NAMALWA (cell line): Measurements from ENCODE around the gene CUEDC1.

ENCODE experiments used
- DNase-seq: peaks from one replicate; pipeline ENCODE4 v3.0.0-alpha.2; 2015; ENCODE audit warnings: low spot score

Gene CUEDC1

GRCh38 chr17:57894848-57895247 is 60.4 kb downstream of the CUEDC1 start:
- no peak for DNase-seq

GRCh38 chr17:57892820-57893595 is 62.2 kb downstream of the CUEDC1 start:
- no peak for DNase-seq

DNA sequence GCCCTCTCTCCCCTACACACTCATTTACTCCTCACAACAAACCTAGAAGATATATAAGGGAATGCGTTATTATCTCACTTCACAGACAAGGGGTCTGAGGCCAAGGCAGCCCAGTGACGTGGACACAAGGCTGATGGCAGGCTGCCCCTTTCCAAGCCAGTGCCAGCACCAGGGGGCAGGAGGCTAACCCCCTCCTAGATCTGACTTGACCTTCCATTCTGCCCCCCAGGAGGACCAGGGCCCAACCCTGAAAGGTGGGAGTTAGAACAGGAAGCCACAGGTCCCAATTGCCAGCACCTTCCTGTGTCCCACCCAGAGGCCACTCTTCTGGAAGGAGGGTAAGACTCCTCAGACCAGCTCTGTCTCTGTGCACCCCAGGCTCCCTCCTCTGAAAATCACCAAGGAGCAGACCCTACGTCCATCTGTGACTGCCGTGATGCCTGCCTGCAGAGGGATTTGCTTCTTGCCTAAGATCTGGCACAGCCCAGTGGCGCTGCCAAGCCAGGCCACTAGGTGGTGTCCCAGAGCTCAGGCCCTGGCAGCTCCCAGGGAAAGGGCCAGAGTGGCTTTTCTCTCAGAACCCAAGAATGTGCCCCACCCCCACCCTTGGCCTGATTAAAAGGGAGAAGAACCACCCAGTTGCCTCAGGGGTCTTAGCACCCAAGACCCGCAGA is 62.9 kb downstream of the CUEDC1 start:
- DNase-seq: peak; percentile 79

DNA sequence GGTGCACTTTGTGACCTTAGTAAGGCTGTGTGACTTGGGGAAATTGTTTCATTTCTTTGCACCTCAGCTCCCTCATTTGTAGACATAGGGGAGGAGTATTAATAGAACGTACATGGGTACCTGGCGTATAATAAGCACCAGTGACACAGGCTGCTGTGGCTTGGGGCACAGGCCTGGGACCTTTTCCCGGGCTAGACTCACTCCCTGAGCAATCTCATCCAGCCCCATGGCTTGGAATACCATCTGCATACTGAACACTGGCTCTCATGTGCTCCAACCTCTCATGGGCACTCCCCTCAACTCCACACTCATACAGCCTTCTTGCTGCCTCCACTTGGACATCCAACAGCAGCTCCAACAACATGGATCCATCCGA is 64.4 kb downstream of the CUEDC1 start:
- DNase-seq: no peak

- DNase-seq: no peak
Measured at GRCh38 chr17:57889892-57890856, 65.0 kb downstream of the CUEDC1 start.

GRCh38 chr17:57889252-57889651 is 66.0 kb downstream of the CUEDC1 start:
- DNase-seq: no peak

- no peak for DNase-seq
Measured at GRCh38 chr17:57888311-57889216, 66.6 kb downstream of the CUEDC1 start.

GRCh38 chr17:57887161-57887560 is 68.1 kb downstream of the CUEDC1 start:
- DNase-seq: no peak

DNA sequence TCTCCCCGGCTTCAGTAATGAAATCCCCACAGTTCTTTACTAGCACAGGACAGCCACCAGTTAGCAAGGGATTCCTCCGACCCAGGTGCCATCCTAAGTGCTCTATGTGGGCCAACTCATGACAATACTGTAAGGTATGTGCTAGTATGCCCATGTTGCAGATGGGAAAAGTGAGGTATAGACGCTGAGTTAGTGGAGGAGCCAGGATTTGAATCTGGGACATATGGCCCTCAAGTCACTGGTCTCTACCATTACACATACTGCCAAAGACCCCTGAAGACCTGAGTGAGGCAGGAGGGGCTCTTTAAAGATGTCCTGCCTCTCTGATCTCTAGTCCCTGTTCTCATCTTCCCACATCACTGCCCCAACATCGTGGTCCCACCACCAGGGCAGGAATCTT is 69.2 kb downstream of the CUEDC1 start:
- no peak for DNase-seq

GRCh38 chr17:57885148-57885915 is 69.9 kb downstream of the CUEDC1 start:
- DNase-seq: no peak

- DNase-seq: no peak
Measured at GRCh38 chr17:57881783-57882351, 73.3 kb downstream of the CUEDC1 start.

- DNase-seq: no peak
Measured at GRCh38 chr17:57881143-57881542, 74.1 kb downstream of the CUEDC1 start.

GRCh38 chr17:57880086-57880456 is 75.1 kb downstream of the CUEDC1 start:
- no peak for DNase-seq

DNA sequence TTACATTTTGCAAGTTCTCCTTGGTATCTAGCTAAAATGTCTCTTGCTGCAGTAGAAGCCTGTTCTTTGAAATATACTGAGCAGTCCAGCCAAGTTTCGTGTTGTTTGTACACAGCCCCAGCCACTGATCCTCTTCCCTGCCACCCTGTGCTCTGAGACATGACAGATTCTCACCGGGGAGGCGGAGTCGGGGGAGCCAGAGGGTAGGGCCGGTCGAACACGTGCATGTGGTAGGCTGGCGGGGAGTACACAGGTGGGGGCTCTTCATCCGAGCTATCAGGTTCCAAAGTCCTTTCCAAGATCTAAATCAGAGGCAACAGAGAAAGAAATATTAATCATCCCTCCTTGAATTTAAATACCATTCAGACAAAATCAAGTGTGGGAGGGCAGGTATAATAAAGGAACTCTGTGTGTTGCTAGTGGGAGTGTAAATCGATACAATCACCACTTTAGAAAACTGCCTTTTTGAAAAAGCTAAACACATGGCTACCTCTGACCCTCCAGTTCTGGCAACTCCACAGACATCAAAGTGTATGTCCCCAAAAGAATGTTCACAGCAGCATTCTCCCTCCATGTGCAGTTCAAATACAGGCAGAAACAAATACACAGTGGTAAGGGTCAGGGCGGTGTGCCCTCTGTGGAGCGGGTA is 75.7 kb downstream of the CUEDC1 start:
- no peak for DNase-seq

DNA sequence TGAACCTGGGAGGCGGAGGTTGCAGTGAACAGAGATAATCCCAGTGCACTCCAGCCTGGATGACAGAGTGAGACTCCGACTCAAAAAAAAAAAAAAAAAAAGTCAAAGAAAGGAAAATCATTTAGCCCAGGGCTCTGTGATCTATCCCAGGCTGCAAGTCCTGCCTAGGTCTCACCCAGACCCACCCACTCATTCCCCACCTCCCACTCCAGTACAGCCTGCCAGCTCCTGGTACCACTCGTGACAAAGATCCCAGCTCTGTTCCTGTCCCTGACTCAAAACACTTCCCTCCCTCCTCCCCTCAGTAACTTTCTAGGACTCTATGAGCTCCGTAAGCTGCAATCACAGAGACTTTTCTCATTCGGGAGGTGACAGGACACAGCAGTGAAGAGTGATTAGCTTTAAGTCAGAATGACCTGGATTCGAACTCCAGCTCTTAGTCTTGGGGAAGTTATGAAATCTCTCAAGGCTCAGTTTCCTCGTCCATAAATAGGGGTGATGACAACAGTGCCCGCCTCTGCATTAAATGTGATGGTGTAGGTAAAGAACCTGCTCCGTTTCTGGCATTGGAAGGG is 77.3 kb downstream of the CUEDC1 start:
- no peak for DNase-seq

DNA sequence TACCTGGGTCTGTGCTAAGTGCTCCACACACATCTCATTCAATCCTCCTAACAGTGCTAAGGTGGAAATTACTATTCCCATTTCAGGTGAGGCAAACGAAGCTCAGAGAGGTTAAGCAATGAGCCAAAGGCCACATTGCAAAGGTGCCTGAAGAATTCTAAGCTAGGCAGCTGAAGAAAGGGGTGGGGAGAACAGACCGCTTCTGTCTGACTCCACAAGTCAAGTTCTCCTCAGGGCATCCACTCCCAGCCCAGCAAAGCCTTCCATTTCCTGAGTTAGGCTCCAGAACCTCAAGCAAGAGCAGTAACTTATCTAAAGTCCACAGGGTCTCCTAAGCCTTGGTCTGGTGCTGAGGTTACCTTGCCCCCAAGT is 78.4 kb downstream of the CUEDC1 start:
- DNase-seq: no peak

GRCh38 chr17:57876023-57876865 is 79.0 kb downstream of the CUEDC1 start:
- no peak for DNase-seq

DNA sequence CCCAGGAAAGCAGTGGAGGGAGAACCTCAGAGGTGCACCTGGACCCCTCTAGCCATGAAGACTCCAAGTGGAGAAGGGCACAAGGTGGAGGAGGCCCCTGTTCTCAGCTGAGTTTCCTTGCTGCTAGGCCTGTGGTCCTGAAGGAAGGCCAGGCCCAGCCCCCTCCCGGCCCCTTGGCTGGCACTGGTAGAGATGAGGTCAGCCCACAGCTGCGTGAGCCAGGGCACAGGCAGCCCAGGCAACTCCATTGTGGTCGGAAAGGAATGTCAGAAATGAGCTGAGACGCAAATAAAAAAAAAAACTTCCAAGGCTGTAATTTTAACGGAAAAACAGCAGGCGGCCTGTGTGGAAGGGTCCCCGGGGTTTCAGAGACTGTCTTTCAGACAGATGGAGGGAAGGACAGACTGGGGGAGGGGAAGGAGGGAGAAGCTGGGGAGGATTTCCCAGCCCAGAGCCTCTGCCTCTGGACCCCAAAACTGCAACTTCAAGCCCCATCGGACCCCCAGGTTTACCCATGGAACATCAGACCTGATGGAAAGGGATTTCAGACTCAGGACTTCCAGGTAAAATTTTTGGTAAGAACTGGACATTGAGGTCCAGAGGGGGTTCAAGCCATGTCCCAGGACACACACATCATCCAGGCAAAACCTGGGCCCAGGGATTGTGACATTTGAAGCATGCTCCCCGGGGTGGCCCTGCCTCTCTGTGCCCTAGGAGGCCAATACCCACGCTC is 79.8 kb downstream of the CUEDC1 start:
- DNase-seq: peak; percentile 50
